ENCODE measurements around the gene ANK3. TPM values are rescaled to one million over a fixed set of nuclear protein-coding genes. Genes with fewer than 3 reads are reported as not detected.

ANK3 gene
- total and polyA plus RNA-seq, 2 donors, result 10.9 to 86.9 TPM

DNA sequence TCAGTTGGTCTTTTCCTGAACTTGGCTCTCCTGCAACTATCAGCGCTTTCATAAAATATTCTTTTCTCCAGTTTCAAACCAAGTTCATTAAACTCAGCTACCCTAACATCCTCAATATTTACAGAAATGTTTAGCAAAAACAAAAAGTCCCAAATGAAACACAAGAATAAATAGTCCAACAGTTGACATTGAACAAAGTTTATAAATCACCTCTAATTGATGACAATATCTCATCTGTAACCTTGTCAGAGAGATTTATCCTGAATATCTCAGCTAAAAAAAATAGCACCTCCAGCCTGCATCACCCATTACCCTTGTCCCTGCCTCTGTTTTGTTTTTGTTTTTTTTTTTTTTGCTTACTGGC, 76.1 kb downstream of the ANK3 start:
- H3K4me3 ChIP-seq (ENCODE audit: low read depth, low read length), result no peak overlapping the region
- no peaks in the 10 kb centered on the region for H3K4me1 ChIP-seq (ENCODE audit: insufficient read depth)
- DNase-seq (ENCODE audit: extremely low spot score), result no peak
- no peaks in the 10 kb centered on the region for H3K36me3 ChIP-seq (ENCODE audit: insufficient read depth)
- 84% methylated on average over 1 of the region's 1 CpG for WGBS
- H3K27ac ChIP-seq (ENCODE audit: low read depth), result no peak overlapping the region

DNA sequence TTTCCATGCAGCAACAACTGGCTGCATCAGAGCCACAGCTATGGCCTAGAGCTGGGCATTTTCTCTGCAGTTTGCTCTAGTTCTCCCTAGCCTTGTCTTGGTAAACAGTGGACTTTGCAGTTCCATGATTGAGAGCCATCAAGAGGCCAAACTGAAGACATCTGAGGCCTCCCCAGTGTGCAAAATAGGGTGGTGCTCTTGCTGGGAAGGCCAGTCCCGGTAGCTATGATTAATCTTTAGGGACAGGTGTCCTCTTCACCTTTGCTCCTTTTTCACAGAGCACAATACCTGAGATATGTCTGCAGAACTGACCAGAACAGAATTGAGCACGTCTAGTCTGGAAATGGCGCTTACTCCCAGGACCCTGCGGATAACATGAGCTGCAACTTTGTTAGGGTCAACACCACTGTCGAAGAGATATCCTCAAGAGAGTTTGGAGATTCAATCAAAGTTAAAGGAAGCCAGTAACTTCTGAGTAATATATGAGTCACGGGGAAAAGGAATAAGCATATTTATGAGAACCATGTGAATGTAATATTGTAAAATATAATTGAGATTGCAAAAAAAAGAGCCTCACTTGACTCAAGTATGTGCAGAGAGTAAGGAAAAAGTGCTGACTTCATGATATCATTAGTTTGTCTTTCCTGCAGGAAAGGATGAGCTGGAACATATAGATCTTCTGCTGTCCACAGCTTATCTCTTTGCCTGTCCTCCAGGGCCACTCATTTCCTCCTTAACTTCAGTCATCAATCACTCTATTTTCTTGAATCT, 76.7 kb downstream of the ANK3 start:
- Histone ChIP-seq H3K4me3 (ENCODE audit: low read depth, low read length) (no peak overlapping the region), H3K27ac (ENCODE audit: low read depth) (no peak overlapping the region), H3K4me1 (ENCODE audit: insufficient read depth) (no peaks in the 10 kb centered on the region), H3K36me3 (ENCODE audit: insufficient read depth) (no peaks in the 10 kb centered on the region)
- WGBS, result 81% methylated on average over 6 of the region's 6 CpGs
- no peak for DNase-seq (ENCODE audit: extremely low spot score)

DNA sequence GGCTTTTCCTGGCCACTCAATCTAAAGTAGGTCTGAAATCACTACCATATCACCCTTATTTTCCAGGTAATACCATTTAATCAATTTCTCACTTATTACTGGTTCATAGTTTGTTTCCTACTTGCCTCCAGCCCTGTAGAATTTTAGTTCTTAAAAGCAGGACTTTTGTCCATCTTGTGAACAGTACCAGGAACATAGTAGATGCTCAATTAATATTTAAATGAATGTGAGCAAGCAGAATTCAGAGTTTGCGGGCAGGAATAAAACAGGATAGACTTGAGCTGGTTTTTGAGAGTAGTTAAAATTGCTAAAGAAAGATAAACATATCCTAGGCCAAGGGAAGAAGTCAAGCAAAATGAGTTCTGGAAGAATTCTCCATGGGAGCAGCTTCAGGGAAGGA, 77.9 kb downstream of the ANK3 start:
- Histone ChIP-seq H3K36me3 (ENCODE audit: insufficient read depth) (no peaks in the 10 kb centered on the region), H3K4me1 (ENCODE audit: insufficient read depth) (no peaks in the 10 kb centered on the region), H3K27ac (ENCODE audit: low read depth) (no peak overlapping the region), H3K4me3 (ENCODE audit: low read depth, low read length) (no peak overlapping the region)
- no peak for DNase-seq (ENCODE audit: extremely low spot score)
- 99% methylated on average over 1 of the region's 1 CpG for WGBS

DNA sequence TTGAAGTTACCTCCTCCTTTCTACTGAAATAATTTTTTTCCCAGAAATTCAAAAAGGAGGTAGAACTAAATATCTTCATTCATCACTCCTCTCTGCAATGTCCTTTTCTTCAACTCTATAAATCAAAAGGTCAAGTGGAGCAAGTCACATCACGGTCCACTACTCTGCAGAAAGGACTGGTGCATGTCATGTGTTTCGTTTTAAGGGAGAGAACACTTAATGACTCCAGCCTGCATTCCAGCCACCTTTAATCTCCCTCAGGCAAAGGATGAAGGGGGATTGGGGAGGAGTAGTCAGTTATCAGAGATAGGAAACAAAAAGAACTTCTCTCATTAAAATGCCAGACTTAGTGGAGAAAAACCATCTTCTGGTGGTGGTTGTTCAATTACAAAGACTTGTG, 78.9 kb downstream of the ANK3 start:
- H3K36me3 ChIP-seq (ENCODE audit: insufficient read depth), result no peaks in the 10 kb centered on the region
- no peaks in the 10 kb centered on the region for H3K4me1 ChIP-seq (ENCODE audit: insufficient read depth)
- WGBS, result 18% methylated on average over 2 of the region's 2 CpGs
- DNase-seq (ENCODE audit: extremely low spot score), result peak; percentile 69
- no peak overlapping the region for H3K27ac ChIP-seq (ENCODE audit: low read depth)
- H3K4me3 ChIP-seq (ENCODE audit: low read depth, low read length), result no peak overlapping the region

DNA sequence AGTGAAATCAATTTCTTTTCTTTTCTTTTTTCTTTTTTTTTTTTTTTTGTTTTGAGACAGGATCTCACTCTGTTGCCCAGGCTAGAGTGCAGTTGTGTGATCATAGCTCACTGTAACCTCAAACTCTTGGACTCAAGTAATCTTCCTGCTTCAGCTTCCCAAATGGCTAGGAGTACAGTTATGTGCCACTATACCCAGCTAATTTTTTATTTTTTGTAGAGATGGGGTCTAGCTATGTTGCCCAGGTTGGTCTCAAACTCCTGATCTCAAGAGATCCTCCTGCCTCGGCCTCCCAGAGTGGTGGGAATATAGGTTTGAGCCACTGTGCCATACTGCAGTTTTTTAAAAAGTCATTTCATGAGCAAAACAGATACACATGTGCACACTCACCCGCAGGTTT, 79.8 kb downstream of the ANK3 start:
- H3K27ac ChIP-seq (ENCODE audit: low read depth), result no peak overlapping the region
- 91% methylated on average over 2 of the region's 2 CpGs for WGBS
- DNase-seq (ENCODE audit: extremely low spot score), result no peak
- H3K4me1 ChIP-seq (ENCODE audit: insufficient read depth), result no peaks in the 10 kb centered on the region
- no peak overlapping the region for H3K4me3 ChIP-seq (ENCODE audit: low read depth, low read length)
- no peaks in the 10 kb centered on the region for H3K36me3 ChIP-seq (ENCODE audit: insufficient read depth)

DNA sequence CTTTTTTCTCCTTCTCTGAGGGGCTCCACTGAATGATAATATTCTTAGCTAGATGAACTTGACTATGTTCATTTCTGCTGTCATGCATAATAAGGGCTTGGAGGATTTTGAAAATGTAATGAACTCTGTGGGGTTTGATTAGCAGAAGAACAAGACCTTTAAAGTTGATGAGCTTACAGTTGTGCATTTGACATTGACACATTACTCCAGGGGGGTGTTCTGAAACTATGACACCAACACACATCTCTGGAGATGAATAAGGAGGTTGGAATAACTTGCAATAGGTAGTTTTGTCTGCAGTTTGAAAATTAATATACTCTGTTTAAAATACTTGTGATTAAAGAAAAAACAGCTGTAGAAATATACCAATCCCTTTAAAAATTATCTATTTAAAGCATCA, 80.3 kb downstream of the ANK3 start:
- DNase-seq (ENCODE audit: extremely low spot score), result no peak
- H3K4me3 ChIP-seq (ENCODE audit: low read depth, low read length), result no peak overlapping the region
- H3K36me3 ChIP-seq (ENCODE audit: insufficient read depth), result no peaks in the 10 kb centered on the region
- no peaks in the 10 kb centered on the region for H3K4me1 ChIP-seq (ENCODE audit: insufficient read depth)
- H3K27ac ChIP-seq (ENCODE audit: low read depth), result no peak overlapping the region

DNA sequence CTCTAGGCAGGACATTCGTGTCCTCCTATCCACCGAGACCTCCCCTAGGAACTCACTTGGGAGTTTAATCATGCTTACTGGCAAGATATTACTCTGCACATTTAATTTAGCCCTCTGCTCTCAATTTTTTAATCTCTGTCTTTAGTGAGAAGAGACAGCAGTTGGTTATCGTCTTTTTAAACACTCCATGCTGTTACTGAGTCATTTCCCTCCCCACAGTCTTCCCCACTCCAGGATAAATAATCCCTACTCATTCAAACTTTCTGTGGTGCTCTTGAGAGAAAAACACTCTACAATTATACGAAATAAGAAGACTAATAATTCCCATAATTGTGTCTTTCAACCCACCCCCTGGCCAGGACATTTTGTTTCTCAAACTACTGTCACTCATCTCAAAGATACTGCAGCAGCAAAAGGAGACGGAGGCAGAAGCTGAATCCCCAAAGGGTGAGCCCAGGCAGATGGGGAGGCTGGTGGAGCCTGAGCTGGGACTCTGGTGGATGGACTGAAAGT, 84.2 kb downstream of the ANK3 start:
- H3K4me1 ChIP-seq (ENCODE audit: insufficient read depth), result no peaks in the 10 kb centered on the region
- DNase-seq (ENCODE audit: extremely low spot score), result no peak
- WGBS, result 54% methylated on average over 5 of the region's 5 CpGs
- H3K4me3 ChIP-seq (ENCODE audit: low read depth, low read length), result no peak overlapping the region
- no peak overlapping the region for H3K27ac ChIP-seq (ENCODE audit: low read depth)
- H3K36me3 ChIP-seq (ENCODE audit: insufficient read depth), result no peaks in the 10 kb centered on the region

DNA sequence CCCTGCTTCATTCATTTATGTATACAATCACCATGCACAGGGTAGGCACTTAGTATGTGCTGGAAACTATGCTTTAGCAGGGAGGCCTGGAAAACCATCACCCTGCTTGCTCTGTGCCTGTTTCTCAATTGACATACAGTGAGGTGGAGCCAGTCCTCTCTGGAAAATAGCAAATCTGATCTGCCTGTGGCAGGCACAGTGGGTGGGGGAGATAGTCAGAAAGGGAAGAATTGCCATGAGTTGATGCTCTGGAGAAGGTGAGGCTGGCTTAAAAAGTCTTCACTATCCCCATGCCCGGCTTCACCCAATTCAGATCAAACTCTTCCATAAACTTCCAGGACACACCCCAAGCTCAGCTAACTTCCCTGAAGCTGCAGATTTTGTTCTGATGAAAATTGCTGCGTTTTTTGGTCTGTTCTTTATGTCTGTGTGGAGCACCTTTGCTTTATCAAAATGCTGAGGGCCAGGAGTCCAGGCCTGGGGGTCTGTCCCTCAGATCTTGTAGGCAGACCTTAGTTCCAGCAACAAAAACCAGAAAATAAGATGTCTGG, 84.8 kb downstream of the ANK3 start:
- DNase-seq (ENCODE audit: extremely low spot score), result no peak
- Histone ChIP-seq H3K36me3 (ENCODE audit: insufficient read depth) (no peaks in the 10 kb centered on the region), H3K4me3 (ENCODE audit: low read depth, low read length) (no peak overlapping the region), H3K4me1 (ENCODE audit: insufficient read depth) (no peaks in the 10 kb centered on the region), H3K27ac (ENCODE audit: low read depth) (no peak overlapping the region)
- 69% methylated on average over 2 of the region's 2 CpGs for WGBS

DNA sequence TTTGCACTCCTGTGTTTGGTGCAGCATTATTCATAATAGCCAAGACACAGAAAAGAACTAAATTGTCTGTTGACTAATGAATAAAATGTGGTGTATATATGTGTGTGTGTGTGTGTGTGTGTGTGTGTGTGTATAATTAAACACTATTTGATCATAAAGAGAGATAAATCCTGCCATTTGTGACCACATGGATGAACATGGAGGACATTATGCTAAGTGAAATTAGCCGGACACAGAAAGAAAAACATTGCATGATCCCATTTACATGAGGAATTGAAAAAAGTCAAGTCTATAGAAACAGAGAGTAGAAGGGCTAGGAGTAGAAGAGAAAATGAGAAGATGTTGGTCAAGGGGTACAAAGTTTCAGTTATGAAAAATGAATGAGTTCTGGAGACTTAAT, 85.9 kb downstream of the ANK3 start:
- 96% methylated on average over 1 of the region's 1 CpG for WGBS
- Histone ChIP-seq H3K4me3 (ENCODE audit: low read depth, low read length) (no peak overlapping the region), H3K4me1 (ENCODE audit: insufficient read depth) (no peaks in the 10 kb centered on the region), H3K27ac (ENCODE audit: low read depth) (no peak overlapping the region), H3K36me3 (ENCODE audit: insufficient read depth) (no peaks in the 10 kb centered on the region)
- DNase-seq (ENCODE audit: extremely low spot score), result no peak

DNA sequence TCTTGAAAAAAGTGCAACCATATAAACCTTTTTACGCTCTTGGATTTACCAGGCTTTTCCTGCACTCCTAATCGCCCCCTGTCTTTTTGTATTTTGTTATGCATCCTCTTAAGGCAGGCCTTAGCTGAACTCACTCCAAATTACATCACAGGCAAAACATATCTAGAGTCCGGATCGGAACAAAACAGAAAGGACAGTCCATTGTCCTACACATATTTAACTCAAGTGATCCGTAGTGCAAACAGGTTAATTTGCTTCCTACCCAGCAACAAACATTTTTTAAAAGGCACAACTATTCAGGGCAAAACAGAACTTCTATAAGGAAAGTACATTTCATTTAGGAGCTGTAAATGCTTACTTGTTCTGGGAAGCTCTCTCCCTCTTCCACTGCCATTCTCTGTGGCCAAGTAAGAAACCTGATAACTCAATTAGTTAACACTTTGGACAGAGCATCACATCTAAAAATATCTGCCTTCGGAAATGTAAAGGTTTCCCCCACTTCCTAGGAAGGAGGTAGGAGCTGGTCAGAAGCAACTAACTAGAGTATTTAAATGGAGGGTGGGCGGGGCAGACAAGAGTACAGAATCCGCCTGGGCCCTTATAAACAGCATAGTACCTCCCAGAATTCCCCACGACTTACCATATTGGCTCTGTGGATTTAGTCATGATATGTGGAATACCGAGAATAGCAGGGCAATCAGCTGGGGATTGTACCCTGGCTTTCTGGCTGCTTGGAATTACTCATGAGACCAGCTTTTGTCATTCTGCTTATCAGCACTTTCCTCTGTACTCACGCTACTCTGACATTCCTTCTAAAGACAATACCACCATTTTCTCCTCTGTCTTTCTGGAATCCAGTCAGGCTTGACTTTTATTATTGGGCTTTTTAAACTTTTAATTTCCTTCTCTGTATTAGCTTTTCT, 89.5 kb downstream of the ANK3 start:
- Histone ChIP-seq H3K36me3 (ENCODE audit: insufficient read depth) (no peaks in the 10 kb centered on the region), H3K27ac (ENCODE audit: low read depth) (no peak overlapping the region), H3K4me1 (ENCODE audit: insufficient read depth) (no peaks in the 10 kb centered on the region), H3K4me3 (ENCODE audit: low read depth, low read length) (no peak overlapping the region)
- 71% methylated on average over 11 of the region's 11 CpGs for WGBS
- DNase-seq (ENCODE audit: extremely low spot score), result no peak

DNA sequence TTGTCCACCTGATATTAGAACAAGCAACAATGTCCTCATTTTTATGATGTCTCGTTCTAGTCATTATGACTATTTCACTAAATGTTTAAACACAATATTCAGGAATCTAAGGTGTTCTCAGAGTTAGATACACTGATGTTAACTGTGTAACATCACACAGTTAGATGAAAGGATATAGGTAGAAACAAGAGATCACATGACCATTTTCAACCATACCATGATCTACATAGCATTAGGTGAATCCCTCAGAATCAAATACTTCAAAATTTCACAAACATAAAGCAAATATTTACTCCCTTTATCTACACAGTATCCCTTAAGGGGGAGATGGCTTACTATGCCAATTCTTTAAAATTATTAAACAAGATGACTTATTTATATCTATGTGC, 90.3 kb downstream of the ANK3 start:
- WGBS, result 92% methylated on average over 1 of the region's 1 CpG
- no peak overlapping the region for H3K27ac ChIP-seq (ENCODE audit: low read depth)
- H3K4me3 ChIP-seq (ENCODE audit: low read depth, low read length), result no peak overlapping the region
- no peaks in the 10 kb centered on the region for H3K36me3 ChIP-seq (ENCODE audit: insufficient read depth)
- no peaks in the 10 kb centered on the region for H3K4me1 ChIP-seq (ENCODE audit: insufficient read depth)
- no peak for DNase-seq (ENCODE audit: extremely low spot score)

DNA sequence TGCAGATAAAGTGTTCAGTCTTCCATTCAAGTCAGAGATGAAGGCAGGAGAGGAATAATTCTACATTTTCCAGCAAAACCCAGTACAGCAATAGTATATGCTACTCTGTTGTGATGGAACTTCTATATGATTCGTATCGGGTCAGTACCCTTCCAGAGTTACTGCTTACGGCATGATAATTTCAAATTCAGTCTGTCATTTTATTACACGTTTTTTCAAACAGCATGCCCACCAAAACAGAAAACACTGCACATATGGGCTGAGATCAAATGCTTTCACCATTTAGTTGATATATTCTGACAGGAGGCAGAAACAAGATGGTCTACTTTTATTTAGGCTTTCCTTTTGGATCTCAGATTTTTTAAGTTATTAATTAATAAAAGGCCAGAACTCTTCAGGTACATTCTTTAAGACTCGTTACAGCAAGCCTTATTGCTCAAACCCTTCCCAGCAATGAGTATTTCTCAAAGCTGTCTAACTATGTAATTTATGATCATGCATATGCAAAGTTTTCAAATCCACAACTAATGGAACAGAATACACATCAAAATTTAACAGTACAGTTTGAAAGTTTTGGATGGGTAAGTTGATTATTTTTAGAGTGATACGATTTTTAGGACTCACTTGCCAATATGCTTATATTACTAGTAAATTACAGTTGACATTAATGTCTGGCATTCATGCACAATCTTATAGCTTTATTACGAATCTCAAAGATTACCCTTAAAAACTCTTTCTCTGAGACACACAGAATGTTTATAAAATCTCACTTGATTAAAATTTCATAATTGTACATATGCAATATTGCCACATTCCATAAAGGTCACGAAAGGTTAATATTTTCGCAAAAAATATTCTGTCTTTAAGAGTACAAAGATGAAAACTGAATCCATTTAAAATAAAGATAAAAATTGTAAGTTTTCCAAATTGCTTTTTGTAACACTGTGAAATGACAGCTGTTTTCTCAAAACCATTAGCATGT, 91.0 kb downstream of the ANK3 start:
- H3K27ac ChIP-seq (ENCODE audit: low read depth), result no peak overlapping the region
- no peaks in the 10 kb centered on the region for H3K36me3 ChIP-seq (ENCODE audit: insufficient read depth)
- DNase-seq (ENCODE audit: extremely low spot score), result no peak
- 87% methylated on average over 9 of the region's 9 CpGs for whole genome bisulfite sequencing
- no peak overlapping the region for H3K4me3 ChIP-seq (ENCODE audit: low read depth, low read length)
- H3K4me1 ChIP-seq (ENCODE audit: insufficient read depth), result no peaks in the 10 kb centered on the region

DNA sequence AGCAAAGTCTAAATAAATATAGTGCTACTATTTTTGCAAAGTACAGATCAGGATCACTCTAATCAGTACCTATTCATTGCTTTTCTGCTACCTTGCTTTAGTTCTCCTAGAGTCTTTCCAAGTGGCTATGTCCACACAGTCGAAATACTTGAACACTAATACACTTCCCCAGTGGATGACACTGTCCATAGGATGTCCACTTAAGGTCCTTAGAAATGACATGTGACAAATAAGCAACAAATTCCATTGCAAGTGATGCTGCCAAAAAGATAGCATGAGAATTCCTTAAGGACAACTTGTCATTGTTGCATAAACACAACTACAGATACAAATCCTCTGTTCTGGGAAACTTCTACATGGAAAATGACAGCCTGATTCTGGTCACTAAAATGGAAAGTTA, 93.6 kb downstream of the ANK3 start:
- 92% methylated on average over 1 of the region's 1 CpG for WGBS
- no peaks in the 10 kb centered on the region for H3K36me3 ChIP-seq (ENCODE audit: insufficient read depth)
- H3K27ac ChIP-seq (ENCODE audit: low read depth), result no peak overlapping the region
- DNase-seq (ENCODE audit: extremely low spot score), result no peak
- H3K4me1 ChIP-seq (ENCODE audit: insufficient read depth), result no peaks in the 10 kb centered on the region
- H3K4me3 ChIP-seq (ENCODE audit: low read depth, low read length), result no peak overlapping the region
